K562 (cell line): Measurements from ENCODE around the gene GRPEL2. TPM values are rescaled to one million over a fixed set of nuclear protein-coding genes. Genes with fewer than 3 reads are reported as not detected.
A peak's percentile ranks its signal among the peaks of the same experiment; 100 is the strongest.

Experiments used
- KDM5B ChIP-seq: fragments of 200-600 bp; sonication (generic); IDR thresholded peaks from 2 replicates; pipeline ENCODE4 v1.6.1; 2012; ENCODE audit warnings: low read depth, mild to moderate bottlenecking, moderate library complexity, low read length, control low read depth, inconsistent platforms; ENCODE audit not compliant: insufficient replicate concordance
- MAFG ChIP-seq: fragments of 450-650 bp; conservative IDR thresholded peaks from 2 replicates; pipeline ENCODE4 v1.6.1; 2016; ENCODE audit warnings: missing genetic modification characterization, missing compliant biosample characterization
- NFE2 ChIP-seq: IDR thresholded peaks from 2 replicates; pipeline ENCODE4 v1.6.1; 2014; ENCODE audit warnings: antibody characterized with exemption, low read depth
- NFYB ChIP-seq: IDR thresholded peaks from 2 replicates; pipeline ENCODE4 v1.6.1; 2011; ENCODE audit warnings: mild to moderate bottlenecking, moderate library complexity; ENCODE audit not compliant: insufficient read length; ENCODE audit errors: extremely low read depth
- NONO ChIP-seq, 2 experiments: fragments of 200-400 bp in 1 of 2; fragments of 450-650 bp in 1 of 2; formaldehyde crosslinking in 1 of 2; IDR thresholded peaks; 2 replicates each; pipeline ENCODE4 v1.6.1; 2017; ENCODE audit warnings: low read depth in 2 of 2, mild to moderate bottlenecking in 2 of 2, moderate library complexity in 2 of 2, low read length in 1 of 2
- PHF20 ChIP-seq: fragments of 450-650 bp; IDR thresholded peaks from 2 replicates; pipeline ENCODE4 v1.6.1; 2018; ENCODE audit not compliant: partially characterized antibody
- PHF8 ChIP-seq: fragments of 200-600 bp; sonication (generic); IDR thresholded peaks from 2 replicates; pipeline ENCODE4 v1.6.1; 2012; ENCODE audit warnings: mixed run types, mild to moderate bottlenecking, inconsistent platforms, low read length, moderate library complexity, borderline replicate concordance
- RCOR1 ChIP-seq, 2 experiments: IDR thresholded peaks; 2 replicates each; pipeline ENCODE4 v1.6.1; 2012; ENCODE audit warnings: low read depth in 2 of 2, low read length in 2 of 2, borderline replicate concordance in 1 of 2, improper control_type of control experiment in 1 of 2
- SOX6 ChIP-seq: fragments of 450-650 bp; IDR thresholded peaks from 2 replicates; pipeline ENCODE4 v1.6.1; 2014; ENCODE audit warnings: mild to moderate bottlenecking
- SRF ChIP-seq, 2 experiments: fragments of 250-450, 450-650 bp in 1 of 2; sonication (Bioruptor Pico) in 1 of 2; sonication (generic) in 1 of 2; formaldehyde crosslinking; IDR thresholded peaks; 2 replicates each; pipeline versions ENCODE4 v1.5.0 to v1.5.1; 2020 to 2022; ENCODE audit warnings: mild to moderate bottlenecking in 1 of 2, missing genetic modification reagents in 1 of 2
- ZBTB1 ChIP-seq: sonication (generic); formaldehyde crosslinking; IDR thresholded peaks from 2 replicates; pipeline ENCODE4 v1.8.1; 2023; ENCODE audit warnings: missing genetic modification reagents, low read depth, mild to moderate bottlenecking, borderline replicate concordance
- ZNF407 ChIP-seq: fragments of 450-650 bp; IDR thresholded peaks from 2 replicates; pipeline ENCODE4 v1.6.1; 2016; ENCODE audit warnings: low read depth
- ZNF592 ChIP-seq: fragments of 450-650 bp; IDR thresholded peaks from 2 replicates; pipeline ENCODE4 v1.6.1; 2017; ENCODE audit warnings: antibody characterized with exemption, mild to moderate bottlenecking
- polyA plus RNA-seq, 8 experiments: library from polyadenylated mRNA; depleted of rRNA in 4 of 8; stranded (reverse) in 5 of 8; unstranded in 3 of 8; fragments of >200 nt; fragmentation: Nextera tagmentation in 2 of 8; fragmentation: Illumina TruSeq in 1 of 8; extraction: Ambion mirVana in 2 of 8; extraction: Trizol in 1 of 8; gene quantifications; 2 replicates each; pipeline versions ENCODE4 v1.2.1 to v1.2.3, GENCODE V29; 2011 to 2014; ENCODE audit warnings: inconsistent platforms in 1 of 8, missing spikeins in 1 of 8
- total RNA-seq, 7 experiments: library from RNA; depleted of rRNA in 6 of 7; stranded (reverse); fragments of >200 nt in 6 of 7; fragmentation: Illumina TruSeq in 2 of 7; extraction: Trizol in 2 of 7; gene quantifications; 2 replicates each; pipeline versions ENCODE4 v1.2.1 to v1.2.3, GENCODE V29; 2011 to 2021; ENCODE audit warnings: low replicate concordance in 1 of 7

The GRPEL2 gene
- total and polyA plus RNA-seq, 9 of the 15 experiments (the other 6 are each of a cell fraction or from before 2014, with no cell fraction given) = 11.2 to 40.5 (median 25.8) TPM

- TF ChIP-seq ZNF592 (peak; percentile 20; the same call in 1 of the 2 replicates), PHF20 (peak; percentile 41), KDM5B (peak; percentile 85), RCOR1 (IDR thresholded peaks at IDR 0.05; ENCODE audit: borderline replicate concordance in 1 of 2, low read depth in 2 of 2, low read length in 2 of 2) (peak in 1 of 2 experiments; percentile 20; a peak in 1 of 4 replicates), ZBTB1 (CRISPR knock-in tag) (peak; percentile 86), SOX6 (peak; percentile 29; the same call in 1 of the 2 replicates), NFE2 (peak; percentile 57), ZNF407 (no peak), MAFG (tag) (peak; percentile 98), SRF (CRISPR knock-in tag; IDR thresholded peaks at IDR 0.05) (peak in 1 of 2 experiments; percentile 40; a peak in 1 of 4 replicates), PHF8 (peak; percentile 94; the same call in 1 of the 2 replicates), NFYB (peak; percentile 78), NONO (IDR thresholded peaks at IDR 0.05; ENCODE audit: low read depth in 2 of 2, low read length in 1 of 2) (peak; percentile 52 to 98; a peak in 2 of 4 replicates)
These were observed 12.3 kb downstream of the GRPEL2 start, which contains the start of gene PCYOX1L (continued) for GRCh38 chr5:149357370-149358293.
